ENCODE results near the gene LCOR. TPM values are rescaled to one million over a fixed set of nuclear protein-coding genes. Genes with fewer than 3 reads are reported as not detected.
"Not testable (repeated sequence)": the region's sequence is repeated elsewhere in the genome, so short reads cannot be mapped to it uniquely, and the experiment has no call there.

Gene LCOR
- total RNA-seq, 2 donors from 2014 or later = 36.9 to 43.3 TPM

GRCh38 chr10:96935148-96935547 lies 103.0 kb downstream of the LCOR start:
- Histone ChIP-seq H3K9ac (ENCODE audit: extremely low read depth, low read length, poor library complexity, severe bottlenecking) (no peak overlapping the region), H3K9me3 (ENCODE audit: control insufficient read depth, low read length) (peaks cover 30% of the 10 kb centered on the region), H3K27ac (ENCODE audit: low read depth, low read length) (no peak overlapping the region), H3K4me1 (ENCODE audit: control insufficient read depth, insufficient read depth, low read length) (no peaks in the 10 kb centered on the region), H3K36me3 (ENCODE audit: control insufficient read depth, insufficient read depth, low read length) (peaks cover 14% of the 10 kb centered on the region), H3K4me3 (ENCODE audit: low read length) (no peak overlapping the region), H3K27me3 (ENCODE audit: control insufficient read depth, insufficient read depth, low read length, poor library complexity, severe bottlenecking) (no peaks in the 10 kb centered on the region)
- Mint-ChIP-seq H3K36me3 (ENCODE audit: low read depth) (peaks cover 45% of the 10 kb centered on the region), H3K4me3 (no peak overlapping the region), H3K27me3 (ENCODE audit: insufficient read depth) (no peaks in the 10 kb centered on the region), H3K27ac (no peak overlapping the region), H3K9me3 (peaks cover 25% of the 10 kb centered on the region), H3K4me1 (no peaks in the 10 kb centered on the region)
- WGBS, 2 experiments (ENCODE audit: insufficient coverage in 1 of 2, insufficient read length in 1 of 2) = 79 to 84% methylated on average over 4 to 5 of the region's 5 CpGs
- no peak for TF ChIP-seq CTCF (conservative IDR thresholded peaks at IDR 0.05)
- no peak for DNase-seq

DNA sequence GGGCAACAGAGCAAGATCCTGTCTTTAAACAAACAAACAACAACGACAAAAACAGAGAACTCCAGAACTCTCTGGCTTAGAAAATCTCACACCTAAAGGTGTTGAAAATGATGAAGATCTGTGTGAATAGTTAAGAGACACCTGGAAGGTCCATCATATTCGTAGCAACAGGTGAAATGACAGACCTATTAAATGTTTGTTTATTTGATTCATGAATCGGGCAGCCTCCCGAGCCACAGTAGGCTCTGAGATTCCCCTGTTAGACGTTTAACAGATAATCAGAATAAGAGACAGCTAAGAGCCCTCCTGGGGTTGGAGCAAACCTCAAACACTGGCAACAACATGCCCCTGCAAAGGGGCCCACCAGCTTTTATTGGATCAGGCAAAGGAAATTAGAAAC lies 103.7 kb downstream of the LCOR start:
- H3K36me3 ChIP-seq (ENCODE audit: control insufficient read depth, insufficient read depth, low read length) = peaks cover 14% of the 10 kb centered on the region
- no peak for TF ChIP-seq CTCF (conservative IDR thresholded peaks at IDR 0.05)
- H3K27ac ChIP-seq (ENCODE audit: low read depth, low read length) = no peak overlapping the region
- Mint-ChIP-seq H3K4me3 (no peak overlapping the region), H3K27me3 (ENCODE audit: insufficient read depth) (no peaks in the 10 kb centered on the region), H3K9me3 (peaks cover 25% of the 10 kb centered on the region), H3K4me1 (no peaks in the 10 kb centered on the region), H3K36me3 (ENCODE audit: low read depth) (peaks cover 45% of the 10 kb centered on the region), H3K27ac (no peak overlapping the region)
- no peak overlapping the region for H3K4me3 ChIP-seq (ENCODE audit: low read length)
- WGBS, 2 experiments (ENCODE audit: insufficient coverage in 1 of 2, insufficient read length in 1 of 2) = 97 to 100% methylated on average over 4 to 5 of the region's 5 CpGs
- peaks cover 30% of the 10 kb centered on the region for H3K9me3 ChIP-seq (ENCODE audit: control insufficient read depth, low read length)
- H3K9ac ChIP-seq (ENCODE audit: extremely low read depth, low read length, poor library complexity, severe bottlenecking) = no peak overlapping the region
- no peak for DNase-seq
- no peaks in the 10 kb centered on the region for H3K4me1 ChIP-seq (ENCODE audit: control insufficient read depth, insufficient read depth, low read length)
- no peaks in the 10 kb centered on the region for H3K27me3 ChIP-seq (ENCODE audit: control insufficient read depth, insufficient read depth, low read length, poor library complexity, severe bottlenecking)

DNA sequence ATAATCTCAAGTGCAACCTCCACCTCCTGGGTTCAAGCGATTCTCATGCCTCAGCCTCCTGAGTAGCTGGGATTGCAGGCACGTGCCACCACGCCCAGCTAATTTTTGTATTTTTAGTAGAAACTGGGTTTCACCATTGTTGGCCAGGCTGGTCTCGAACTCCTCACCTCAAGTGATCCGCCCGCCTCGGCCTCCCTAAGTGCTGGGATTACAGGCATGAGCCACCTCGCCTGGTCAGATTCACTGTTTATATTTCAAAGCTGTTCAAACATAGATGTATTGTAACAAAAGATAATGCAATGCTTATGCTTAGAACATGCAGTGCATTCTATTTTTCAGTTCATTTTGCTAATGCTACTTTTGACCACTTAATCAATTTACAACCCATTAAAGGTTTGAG lies 111.1 kb downstream of the LCOR start:
- peaks cover 21% of the 10 kb centered on the region for H3K9me3 Mint-ChIP-seq
- not testable (repeated sequence) for H3K4me3 ChIP-seq (ENCODE audit: low read length); H3K27me3 ChIP-seq (ENCODE audit: control insufficient read depth, insufficient read depth, low read length, poor library complexity, severe bottlenecking); H3K27ac ChIP-seq (ENCODE audit: low read depth, low read length); H3K4me3 Mint-ChIP-seq; H3K4me1 ChIP-seq (ENCODE audit: control insufficient read depth, insufficient read depth, low read length); H3K27me3 Mint-ChIP-seq (ENCODE audit: insufficient read depth); DNase-seq; H3K9ac ChIP-seq (ENCODE audit: extremely low read depth, low read length, poor library complexity, severe bottlenecking); H3K4me1 Mint-ChIP-seq; H3K27ac Mint-ChIP-seq
- 95 to 96% methylated on average over 6 to 8 of the region's 8 CpGs for WGBS, 2 experiments (ENCODE audit: insufficient coverage in 1 of 2, insufficient read length in 1 of 2)
- Histone ChIP-seq H3K36me3 (ENCODE audit: control insufficient read depth, insufficient read depth, low read length) (peaks cover 25% of the 10 kb centered on the region), H3K9me3 (ENCODE audit: control insufficient read depth, low read length) (peaks cover 17% of the 10 kb centered on the region)
- H3K36me3 Mint-ChIP-seq (ENCODE audit: low read depth) = peaks cover 27% of the 10 kb centered on the region

- 92 to 100% methylated on average over 3 to 5 of the region's 5 CpGs for WGBS, 2 experiments (ENCODE audit: insufficient coverage in 1 of 2, insufficient read length in 1 of 2)
- Mint-ChIP-seq H3K4me3 (no peak overlapping the region), H3K4me1 (no peaks in the 10 kb centered on the region), H3K27me3 (ENCODE audit: insufficient read depth) (no peaks in the 10 kb centered on the region), H3K27ac (peak overlapping the region; percentile 37), H3K9me3 (peaks cover 5% of the 10 kb centered on the region), H3K36me3 (ENCODE audit: low read depth) (peaks cover 15% of the 10 kb centered on the region)
- Histone ChIP-seq H3K4me1 (ENCODE audit: control insufficient read depth, insufficient read depth, low read length) (no peaks in the 10 kb centered on the region), H3K27ac (ENCODE audit: low read depth, low read length) (no peak overlapping the region), H3K9me3 (ENCODE audit: control insufficient read depth, low read length) (no peaks in the 10 kb centered on the region), H3K36me3 (ENCODE audit: control insufficient read depth, insufficient read depth, low read length) (peaks cover 39% of the 10 kb centered on the region), H3K4me3 (ENCODE audit: low read length) (no peak overlapping the region), H3K9ac (ENCODE audit: extremely low read depth, low read length, poor library complexity, severe bottlenecking) (no peak overlapping the region), H3K27me3 (ENCODE audit: control insufficient read depth, insufficient read depth, low read length, poor library complexity, severe bottlenecking) (no peaks in the 10 kb centered on the region)
- DNase-seq = no peak
- no peak for TF ChIP-seq CTCF (conservative IDR thresholded peaks at IDR 0.05)
Observed at GRCh38 chr10:96947036-96947435, 114.9 kb downstream of the LCOR start.

Measured in endodermal cell (in vitro differentiated cells).